ENCODE results near the gene PRUNE2. TPM values are rescaled to one million over a fixed set of nuclear protein-coding genes. Genes with fewer than 3 reads are reported as not detected.

PRUNE2 gene
- total RNA-seq, 1 donor from 2014 or later, result 8.7 TPM

GRCh38 chr9:76784881-76785280 lies 121.0 kb downstream of the PRUNE2 start:
- Histone ChIP-seq H3K79me2 (ENCODE audit: insufficient read depth, low read length) (no peaks in the 10 kb centered on the region), H3K4me3 (ENCODE audit: insufficient read depth, low read depth, low read length) (no peak overlapping the region), H3K4me1 (ENCODE audit: insufficient read depth, low read length) (no peaks in the 10 kb centered on the region), H3K36me3 (ENCODE audit: insufficient read depth, low read length) (no peaks in the 10 kb centered on the region), H3K4me2 (ENCODE audit: low read length) (no peak overlapping the region), H4K20me1 (ENCODE audit: insufficient read depth, low read length) (no peaks in the 10 kb centered on the region), H3K27me3 (ENCODE audit: insufficient read depth, low read length) (no peaks in the 10 kb centered on the region), H3K27ac (ENCODE audit: low read depth, low read length) (no peak overlapping the region), H2AFZ (ENCODE audit: low read depth, low read length) (no peak overlapping the region), H3K9ac (ENCODE audit: low read length) (no peak overlapping the region), H3K9me3 (ENCODE audit: insufficient read depth, low read depth, low read length) (no peaks in the 10 kb centered on the region)
- Mint-ChIP-seq H3K9me3 (ENCODE audit: unreplicated experiment) (peaks cover 2% of the 10 kb centered on the region), H3K27ac (ENCODE audit: unreplicated experiment) (no peak overlapping the region), H3K4me1 (ENCODE audit: low read depth, unreplicated experiment) (no peaks in the 10 kb centered on the region), H3K36me3 (ENCODE audit: low read depth, unreplicated experiment) (no peaks in the 10 kb centered on the region), H3K4me3 (ENCODE audit: unreplicated experiment) (no peak overlapping the region), H3K27me3 (ENCODE audit: low read depth, unreplicated experiment) (peaks cover 5% of the 10 kb centered on the region)
- FAIRE-seq (no peak), DNase-seq (ENCODE audit: low read depth) (no peak)
- TF ChIP-seq EZH2 (IDR thresholded peaks at IDR 0.05; ENCODE audit: insufficient read depth, low read length), result no peak
- TF ChIP-seq CTCF (IDR thresholded peaks at IDR 0.05; ENCODE audit: insufficient read depth, low read depth, low read length), result no peak

GRCh38 chr9:76772686-76773445 lies 133.0 kb downstream of the PRUNE2 start:
- H3K27me3 ChIP-seq (ENCODE audit: insufficient read depth, low read length), result no peaks in the 10 kb centered on the region
- no peak for TF ChIP-seq EZH2 (IDR thresholded peaks at IDR 0.05; ENCODE audit: insufficient read depth, low read length)
- no peak for TF ChIP-seq CTCF (IDR thresholded peaks at IDR 0.05; ENCODE audit: insufficient read depth, low read depth, low read length)
- H3K27ac ChIP-seq (ENCODE audit: low read depth, low read length), result no peak overlapping the region
- H3K9me3 ChIP-seq (ENCODE audit: insufficient read depth, low read depth, low read length), result no peaks in the 10 kb centered on the region
- H3K4me1 ChIP-seq (ENCODE audit: insufficient read depth, low read length), result no peaks in the 10 kb centered on the region
- no peaks in the 10 kb centered on the region for H4K20me1 ChIP-seq (ENCODE audit: insufficient read depth, low read length)
- no peak overlapping the region for H3K4me3 ChIP-seq (ENCODE audit: insufficient read depth, low read depth, low read length)
- no peak overlapping the region for H3K9ac ChIP-seq (ENCODE audit: low read length)
- no peak for FAIRE-seq
- H3K36me3 Mint-ChIP-seq (ENCODE audit: low read depth, unreplicated experiment), result no peaks in the 10 kb centered on the region
- H3K27me3 Mint-ChIP-seq (ENCODE audit: low read depth, unreplicated experiment), result peaks cover 3% of the 10 kb centered on the region
- H3K36me3 ChIP-seq (ENCODE audit: insufficient read depth, low read length), result no peaks in the 10 kb centered on the region
- H3K27ac Mint-ChIP-seq (ENCODE audit: unreplicated experiment), result no peak overlapping the region
- no peak overlapping the region for H3K4me2 ChIP-seq (ENCODE audit: low read length)
- H3K4me3 Mint-ChIP-seq (ENCODE audit: unreplicated experiment), result no peak overlapping the region
- no peaks in the 10 kb centered on the region for H3K4me1 Mint-ChIP-seq (ENCODE audit: low read depth, unreplicated experiment)
- H2AFZ ChIP-seq (ENCODE audit: low read depth, low read length), result no peak overlapping the region
- H3K9me3 Mint-ChIP-seq (ENCODE audit: unreplicated experiment), result no peaks in the 10 kb centered on the region
- no peaks in the 10 kb centered on the region for H3K79me2 ChIP-seq (ENCODE audit: insufficient read depth, low read length)
- DNase-seq (ENCODE audit: low read depth), result peak; percentile 61

GRCh38 chr9:76766126-76766525 lies 139.8 kb downstream of the PRUNE2 start:
- no peak for TF ChIP-seq EZH2 (IDR thresholded peaks at IDR 0.05; ENCODE audit: insufficient read depth, low read length)
- TF ChIP-seq CTCF (IDR thresholded peaks at IDR 0.05; ENCODE audit: insufficient read depth, low read depth, low read length), result no peak
- H3K27me3 ChIP-seq (ENCODE audit: insufficient read depth, low read length), result no peaks in the 10 kb centered on the region
- H3K9ac ChIP-seq (ENCODE audit: low read length), result no peak overlapping the region
- no peaks in the 10 kb centered on the region for H4K20me1 ChIP-seq (ENCODE audit: insufficient read depth, low read length)
- Mint-ChIP-seq H3K4me3 (ENCODE audit: unreplicated experiment) (no peak overlapping the region), H3K27me3 (ENCODE audit: low read depth, unreplicated experiment) (no peaks in the 10 kb centered on the region), H3K4me1 (ENCODE audit: low read depth, unreplicated experiment) (no peaks in the 10 kb centered on the region), H3K36me3 (ENCODE audit: low read depth, unreplicated experiment) (no peaks in the 10 kb centered on the region), H3K9me3 (ENCODE audit: unreplicated experiment) (peaks cover 2% of the 10 kb centered on the region), H3K27ac (ENCODE audit: unreplicated experiment) (no peak overlapping the region)
- no peaks in the 10 kb centered on the region for H3K36me3 ChIP-seq (ENCODE audit: insufficient read depth, low read length)
- H3K9me3 ChIP-seq (ENCODE audit: insufficient read depth, low read depth, low read length), result no peaks in the 10 kb centered on the region
- no peak for FAIRE-seq
- no peak overlapping the region for H3K27ac ChIP-seq (ENCODE audit: low read depth, low read length)
- H3K4me2 ChIP-seq (ENCODE audit: low read length), result no peak overlapping the region
- H3K4me3 ChIP-seq (ENCODE audit: insufficient read depth, low read depth, low read length), result no peak overlapping the region
- H3K79me2 ChIP-seq (ENCODE audit: insufficient read depth, low read length), result no peaks in the 10 kb centered on the region
- DNase-seq (ENCODE audit: low read depth), result no peak
- no peak overlapping the region for H2AFZ ChIP-seq (ENCODE audit: low read depth, low read length)
- no peaks in the 10 kb centered on the region for H3K4me1 ChIP-seq (ENCODE audit: insufficient read depth, low read length)
